DMS153 (cell line): ENCODE data around the gene FAM78B.

ENCODE experiments used
- DNase-seq: peaks from one replicate; lab custom pipeline; 2025; lab: John Stamatoyannopoulos, UW

The FAM78B gene

DNA sequence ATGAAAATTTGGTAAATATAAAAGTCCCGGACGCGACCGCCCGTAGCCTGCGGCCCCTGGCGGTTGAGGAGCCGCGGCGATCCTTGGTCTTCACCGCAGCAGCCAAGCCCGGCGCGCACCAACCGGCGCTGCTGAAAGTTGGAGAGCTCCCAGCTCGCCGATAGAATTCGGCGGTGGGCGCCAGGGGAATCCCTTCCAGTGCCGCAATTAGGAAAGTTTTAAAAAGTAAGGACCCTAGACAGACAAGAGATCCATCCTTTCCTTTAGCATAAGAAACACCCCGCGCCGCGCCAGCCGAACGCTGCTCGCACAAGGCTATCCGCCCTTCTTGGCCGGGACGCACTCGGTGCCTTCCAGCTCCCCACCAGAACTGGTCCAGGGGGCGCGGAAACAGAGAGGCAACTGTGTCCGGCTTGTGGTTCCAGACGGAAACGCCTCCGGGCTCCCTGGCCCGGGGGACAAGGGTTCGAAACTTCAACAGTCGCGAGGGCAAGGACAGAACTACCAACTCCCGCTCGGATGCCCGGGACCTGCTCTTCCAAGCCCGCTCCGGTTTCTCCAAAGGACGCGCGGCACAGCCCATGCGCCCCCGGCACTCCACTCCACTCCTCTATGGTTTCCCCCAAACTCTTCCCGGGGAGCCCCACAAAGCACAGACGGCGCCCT is 1.7 kb downstream of the FAM78B start:
- DNase-seq = no peak

DNA sequence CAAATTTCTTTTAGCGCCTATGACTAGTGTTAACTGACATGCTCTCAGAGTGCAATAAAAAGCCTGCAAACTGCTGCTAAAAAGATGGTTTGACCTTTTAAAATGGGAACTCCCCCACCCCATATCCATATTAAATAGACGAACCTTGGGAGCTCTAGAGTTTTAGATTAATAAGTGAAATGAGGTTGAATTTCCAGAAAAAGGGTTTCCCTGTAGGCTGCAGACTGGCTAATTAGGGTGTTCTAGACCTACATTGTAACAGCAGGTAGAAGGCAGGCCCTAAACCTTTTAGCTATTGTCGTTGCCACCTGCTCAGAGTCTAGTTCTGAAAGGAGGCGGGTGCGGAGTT is 2.2 kb downstream of the FAM78B start:
- DNase-seq = no peak

DNA sequence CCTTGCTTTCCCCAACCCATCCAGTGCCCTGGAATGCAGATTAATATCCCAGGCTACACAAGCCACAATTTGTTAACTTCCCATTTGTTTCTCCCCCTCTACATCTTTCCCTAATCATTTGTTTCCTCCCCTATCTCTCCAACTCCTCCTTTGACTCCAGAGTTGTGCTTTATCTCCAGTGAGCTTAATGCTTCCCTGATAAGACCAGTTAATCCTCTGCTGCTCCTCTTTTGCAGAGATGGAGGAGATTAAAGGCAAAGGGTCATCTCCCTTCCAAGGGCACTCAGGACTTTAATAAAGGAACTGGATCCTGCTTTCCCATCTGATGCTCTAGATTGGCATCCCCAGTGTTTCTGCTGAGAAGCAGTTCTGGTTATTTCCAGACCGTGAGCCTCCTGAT is 7.1 kb downstream of the FAM78B start:
- no peak for DNase-seq

DNA sequence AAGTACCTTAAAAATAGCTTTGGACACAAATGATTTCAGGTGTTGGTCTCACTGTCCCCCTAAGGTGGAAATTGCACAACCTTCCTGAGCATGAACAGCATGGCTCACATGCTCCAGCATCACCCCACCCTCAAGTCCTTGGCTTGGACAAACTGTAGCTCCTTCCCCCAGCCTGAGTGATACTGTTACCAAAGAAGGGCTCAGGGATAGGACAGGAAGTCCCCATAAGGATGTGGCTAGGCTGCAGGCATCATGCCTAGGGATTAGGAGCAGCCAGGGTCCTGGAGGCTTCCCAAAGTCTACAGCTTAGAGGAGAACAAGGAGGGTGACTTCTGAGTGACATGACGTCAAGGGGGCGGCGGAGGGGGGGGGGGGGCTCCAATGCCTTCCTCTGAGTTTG is 10.1 kb downstream of the FAM78B start:
- DNase-seq = no peak

DNA sequence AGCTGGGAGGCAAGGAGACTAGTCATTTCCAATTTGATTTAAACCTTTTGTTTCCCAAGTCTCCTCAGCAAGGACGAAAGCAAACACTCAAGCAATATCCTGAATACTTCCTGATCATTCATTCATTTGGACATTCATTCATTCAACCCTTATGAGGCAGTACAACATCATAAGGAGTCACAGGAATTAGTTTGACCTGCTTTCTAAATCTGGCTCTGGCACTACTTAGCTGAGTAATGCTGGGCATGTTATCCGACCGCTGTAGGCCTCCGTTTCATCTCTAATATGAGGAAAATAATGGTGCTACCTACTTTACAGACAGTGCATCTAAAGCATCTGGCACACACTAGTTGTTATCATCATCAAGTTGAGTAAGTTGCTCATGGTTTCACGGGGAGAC is 11.7 kb downstream of the FAM78B start:
- DNase-seq = no peak

DNA sequence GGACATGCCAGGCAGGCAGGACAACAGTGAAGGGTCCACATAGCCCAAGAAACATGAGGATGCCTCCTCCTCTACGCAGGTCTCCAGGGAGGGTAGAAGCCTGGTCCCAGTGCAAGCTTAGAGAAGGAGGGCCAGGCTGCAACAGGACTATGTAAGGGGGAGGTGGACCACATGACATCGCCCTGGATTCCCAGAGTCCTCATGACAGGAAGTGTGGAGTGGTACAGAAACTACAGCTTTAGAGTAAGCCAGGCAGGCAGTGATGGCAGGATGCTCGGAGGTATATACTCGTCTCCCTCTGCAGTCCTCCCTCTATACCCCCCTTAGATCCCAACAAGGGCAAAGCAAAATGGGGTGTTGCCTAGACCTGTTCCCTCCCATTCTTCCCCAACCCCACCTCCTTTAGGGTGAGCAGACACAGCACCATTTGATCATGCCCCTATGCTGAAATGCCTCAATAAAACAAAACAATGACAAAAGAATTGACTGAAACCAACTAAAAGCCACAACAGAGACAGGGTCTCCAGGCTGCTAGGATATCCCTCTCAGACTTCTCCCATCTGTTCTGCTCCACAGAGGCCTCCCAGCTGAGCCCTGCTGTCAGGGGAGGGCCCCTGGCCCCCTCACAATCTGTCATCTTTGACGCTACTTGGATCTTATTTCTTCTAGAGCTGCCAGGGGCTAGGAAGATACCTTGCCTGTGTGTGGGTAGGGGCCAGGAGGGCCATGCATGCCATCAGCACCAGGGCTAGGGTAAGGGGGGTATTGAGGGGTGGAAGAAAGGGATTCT is 13.1 kb downstream of the FAM78B start:
- DNase-seq = no peak

DNA sequence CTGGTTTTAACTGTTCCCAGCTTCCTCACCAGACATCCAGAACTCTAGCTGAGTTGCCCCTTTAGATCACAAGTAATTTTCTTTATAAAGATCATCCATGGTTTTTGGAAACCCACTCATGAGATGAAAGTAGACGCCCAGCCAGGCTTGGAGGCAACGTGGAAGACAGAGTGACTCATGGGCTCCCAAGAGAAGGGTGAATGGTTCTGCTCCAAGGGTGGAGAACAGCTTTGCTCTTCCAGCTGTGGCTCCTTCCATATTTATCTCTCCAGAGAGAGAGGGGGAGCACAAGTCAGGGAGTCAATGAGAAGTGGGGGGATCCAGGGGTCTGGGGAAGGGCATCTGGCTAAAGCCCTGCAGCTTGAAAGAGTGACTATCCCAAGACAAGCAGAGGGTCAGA is 13.8 kb downstream of the FAM78B start:
- DNase-seq = no peak

DNA sequence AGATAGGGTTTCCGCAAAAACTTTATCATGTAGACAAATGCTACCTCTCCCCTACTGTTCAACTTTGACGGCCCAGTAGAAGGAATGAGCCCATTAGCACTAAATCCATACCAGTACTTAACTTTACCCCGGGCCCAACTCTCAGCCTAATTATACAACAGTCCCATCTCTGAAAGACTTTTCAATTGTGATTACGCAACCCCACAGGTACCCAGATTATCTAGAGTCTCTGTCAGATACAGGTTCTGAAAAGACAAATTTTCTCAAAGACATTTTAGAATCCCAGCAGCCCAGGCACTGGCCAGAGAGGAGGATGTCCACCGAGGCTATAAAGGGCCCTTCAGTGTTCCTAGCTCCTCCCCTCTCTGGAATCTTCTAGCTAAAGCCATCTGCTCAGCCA is 15.0 kb downstream of the FAM78B start:
- DNase-seq = no peak

DNA sequence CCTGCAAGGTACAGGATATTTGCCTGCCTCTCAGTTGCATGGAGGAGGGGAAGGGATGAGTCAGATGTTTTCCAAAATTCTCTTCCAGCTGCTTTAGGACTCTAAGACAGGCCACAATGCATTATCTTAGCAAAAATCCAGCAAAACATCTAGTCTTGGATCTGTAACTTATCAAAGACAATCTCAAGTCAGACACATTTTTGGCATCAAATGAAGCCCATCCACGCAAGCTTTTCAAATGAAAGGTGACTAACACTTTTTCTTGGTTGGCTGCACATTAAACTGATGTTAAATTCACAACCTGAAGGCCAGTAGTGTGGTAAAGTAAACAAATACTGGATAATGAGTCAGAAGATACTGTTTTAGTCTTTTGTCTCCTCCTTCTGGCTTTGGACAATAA is 21.3 kb downstream of the FAM78B start:
- no peak for DNase-seq

DNA sequence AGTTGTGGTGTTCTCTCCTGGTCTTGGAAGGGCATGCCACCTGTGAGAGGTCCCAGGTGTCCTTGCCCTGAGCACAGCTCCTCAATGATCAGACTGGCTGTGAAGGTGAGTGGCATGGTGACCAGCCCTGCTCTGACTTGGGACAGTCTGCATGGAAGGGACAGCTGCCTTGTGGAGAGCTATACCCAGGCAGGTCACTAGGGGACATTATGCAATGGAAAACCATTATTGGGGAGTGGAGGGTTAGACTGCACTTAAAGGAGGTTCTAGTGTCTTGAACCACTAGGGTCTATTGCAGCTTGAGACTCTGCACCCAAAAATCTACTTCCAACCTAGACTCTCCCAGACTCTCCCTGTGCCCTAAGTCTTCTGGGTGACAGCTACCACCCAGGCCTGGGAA is 24.8 kb downstream of the FAM78B start:
- DNase-seq = no peak

DNA sequence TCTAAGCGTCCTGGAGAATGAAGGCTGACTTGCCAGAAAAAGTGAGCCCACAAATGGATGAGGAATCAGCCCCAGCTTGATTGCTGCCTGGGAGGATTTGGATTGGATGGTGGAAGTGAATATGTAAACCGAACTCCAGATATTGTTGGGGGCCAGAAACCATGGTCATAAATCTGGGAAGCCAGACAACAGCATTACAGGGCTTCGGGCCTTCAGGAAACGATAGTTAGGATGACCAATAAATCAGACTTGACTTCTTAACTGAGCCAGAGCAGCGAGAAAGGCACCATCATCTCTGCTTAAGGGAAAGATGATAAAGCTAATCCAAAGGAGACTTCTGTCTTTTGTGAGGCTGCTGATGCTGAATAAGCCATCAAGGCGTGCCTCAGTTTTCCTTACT is 26.6 kb downstream of the FAM78B start:
- no peak for DNase-seq

DNA sequence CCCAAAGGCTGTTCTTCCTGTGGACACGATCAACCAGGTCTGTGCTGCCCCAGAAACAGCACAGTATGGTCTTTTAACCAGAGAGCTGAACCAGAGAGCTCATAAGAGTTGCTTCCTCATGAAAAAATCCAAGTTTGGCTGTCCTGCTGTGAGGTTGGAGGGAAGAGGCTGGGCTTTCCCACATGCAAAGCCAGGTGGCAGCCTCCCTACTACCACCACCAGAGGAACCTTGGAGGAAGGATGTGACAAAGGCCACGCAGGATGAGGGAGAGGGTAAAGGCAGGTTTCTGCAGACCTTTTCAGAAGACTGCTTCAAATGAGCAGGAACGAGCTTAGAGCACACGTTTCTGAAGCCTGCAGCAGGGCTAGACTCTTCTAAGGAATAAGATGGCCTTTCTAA is 27.1 kb downstream of the FAM78B start:
- DNase-seq = no peak

DNA sequence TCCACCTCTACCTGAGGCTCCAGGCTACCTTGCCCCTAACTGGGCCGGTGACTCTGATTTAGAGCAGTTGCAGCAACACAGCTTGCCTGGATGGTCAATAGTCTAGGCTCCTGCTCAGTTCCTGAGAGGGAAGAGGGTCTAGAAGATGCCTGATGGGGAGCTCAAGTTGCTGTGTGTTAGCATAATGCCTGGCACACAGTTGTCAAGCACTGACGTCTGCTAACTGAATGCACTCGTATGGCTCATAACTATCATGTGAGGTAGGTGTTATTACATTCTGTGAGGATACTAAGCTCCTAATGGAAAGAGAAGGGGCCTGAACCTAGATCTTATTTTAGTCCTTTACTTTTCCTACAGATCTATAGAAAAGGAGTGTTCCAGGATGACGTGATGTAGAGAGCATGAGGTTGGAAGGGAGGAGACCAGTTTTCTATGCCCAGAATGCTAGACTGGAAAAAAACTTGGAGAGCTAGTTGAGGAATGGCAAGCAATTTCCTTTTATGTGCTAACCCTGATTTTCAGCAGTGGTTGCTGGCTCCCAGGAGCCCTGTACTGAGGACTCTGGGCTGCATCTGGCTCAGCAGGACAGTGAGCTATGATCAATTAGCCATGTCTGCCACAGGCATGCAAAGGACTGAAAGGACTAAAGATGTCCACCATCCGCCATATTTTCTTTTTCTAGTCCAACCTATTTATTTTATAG is 30.0 kb downstream of the FAM78B start:
- DNase-seq = no peak

DNA sequence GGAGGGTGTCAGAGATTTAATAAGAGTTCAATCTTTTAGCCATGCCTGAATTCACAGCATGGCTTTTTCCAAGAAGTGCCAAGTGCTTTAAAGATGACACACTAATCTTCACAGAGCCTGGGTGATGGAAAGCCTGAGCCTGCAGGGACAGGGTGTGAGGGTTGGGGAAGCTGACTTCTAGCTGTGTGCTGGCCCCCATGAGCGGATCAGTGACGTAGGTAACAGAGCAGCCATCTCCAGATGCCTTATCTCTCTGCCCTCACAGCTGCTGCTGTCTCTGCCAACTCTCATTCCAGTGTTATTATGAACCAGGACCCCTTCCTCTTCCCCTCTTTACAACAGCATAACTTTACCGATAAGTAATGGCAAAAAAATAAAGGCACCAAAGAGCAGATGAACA is 30.6 kb downstream of the FAM78B start:
- DNase-seq = no peak

DNA sequence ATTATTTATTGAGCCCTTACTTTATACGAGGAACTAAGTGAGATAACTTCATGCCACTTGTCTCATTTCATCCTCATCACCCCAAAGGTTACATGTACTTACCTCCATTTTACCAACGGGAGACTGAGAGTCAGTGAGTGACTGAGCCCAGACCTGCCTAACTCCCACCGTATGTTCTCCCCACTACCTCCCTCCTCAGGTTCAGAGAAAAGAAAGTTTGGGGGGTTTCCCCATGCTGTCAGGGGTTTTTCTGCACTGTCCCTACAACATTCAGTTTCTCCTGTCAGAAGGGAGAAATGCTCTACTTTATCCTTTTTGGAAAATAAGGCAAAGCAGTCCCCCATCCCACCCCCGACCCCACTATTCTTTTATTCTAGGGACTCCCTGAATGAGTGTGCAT is 32.9 kb downstream of the FAM78B start:
- no peak for DNase-seq

DNA sequence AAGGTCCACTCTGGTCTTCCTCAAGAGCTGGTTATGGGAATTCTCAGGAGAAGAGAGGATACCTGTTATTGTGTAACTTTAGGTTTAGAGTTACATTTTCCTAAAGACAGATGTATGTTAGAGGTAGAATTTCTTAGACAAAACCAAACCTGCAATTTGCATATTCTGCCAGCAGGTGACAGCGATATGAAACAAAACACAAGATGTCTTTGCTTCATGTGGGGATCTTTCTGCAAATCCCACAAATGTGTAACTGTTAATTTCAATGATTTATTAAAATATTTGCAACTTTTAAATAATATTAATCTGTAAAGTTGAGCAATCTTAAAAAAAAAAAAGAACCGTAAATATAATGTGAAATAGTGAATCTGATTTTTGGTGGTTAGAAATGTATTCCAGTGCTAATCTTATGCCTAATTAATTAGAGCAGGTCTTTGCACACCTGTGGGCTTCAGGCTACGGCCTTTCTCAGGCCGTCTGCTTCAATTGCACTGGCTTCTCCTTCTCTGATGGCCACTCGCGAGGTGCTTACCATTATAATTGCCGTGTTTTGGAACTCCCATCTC is 33.4 kb downstream of the FAM78B start:
- no peak for DNase-seq

DNA sequence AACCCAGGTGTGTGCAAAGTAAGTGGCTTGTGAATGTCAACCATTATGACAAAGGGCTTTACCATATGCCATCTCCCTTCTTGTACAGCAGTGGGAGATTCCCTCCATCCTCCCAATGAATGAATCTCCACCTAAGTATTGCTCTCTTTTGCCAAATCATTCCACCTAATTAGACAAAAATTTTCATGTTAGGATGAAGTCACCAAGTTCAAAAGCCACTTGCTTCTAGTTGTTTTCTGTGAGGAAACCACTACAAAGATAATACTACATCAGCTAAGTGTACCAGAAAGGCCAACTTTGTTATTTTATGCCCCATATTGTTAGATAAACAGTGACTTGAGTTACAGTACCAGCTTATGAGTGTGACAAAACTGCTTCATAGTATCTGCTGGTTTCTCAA is 34.3 kb downstream of the FAM78B start:
- DNase-seq = no peak

DNA sequence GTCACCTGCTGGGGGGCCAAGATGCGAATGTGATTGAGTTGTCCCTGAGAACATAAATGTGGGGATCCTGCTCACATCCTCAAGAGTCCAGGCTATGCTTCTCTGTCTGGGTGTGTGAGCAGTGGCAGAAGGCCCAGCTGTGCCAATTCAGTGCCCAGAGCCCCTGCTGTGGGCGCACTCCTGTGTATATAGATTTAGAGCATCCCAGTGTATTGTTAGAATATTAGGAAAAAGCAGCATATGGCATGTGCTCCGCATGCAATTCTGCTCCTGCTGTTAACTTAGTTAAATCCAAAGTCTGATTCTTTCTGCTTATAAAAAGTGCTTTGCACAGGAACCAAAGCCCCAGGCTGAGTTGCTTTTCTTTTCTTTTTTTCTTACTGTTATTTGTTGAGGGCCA is 37.8 kb downstream of the FAM78B start:
- no peak for DNase-seq

DNA sequence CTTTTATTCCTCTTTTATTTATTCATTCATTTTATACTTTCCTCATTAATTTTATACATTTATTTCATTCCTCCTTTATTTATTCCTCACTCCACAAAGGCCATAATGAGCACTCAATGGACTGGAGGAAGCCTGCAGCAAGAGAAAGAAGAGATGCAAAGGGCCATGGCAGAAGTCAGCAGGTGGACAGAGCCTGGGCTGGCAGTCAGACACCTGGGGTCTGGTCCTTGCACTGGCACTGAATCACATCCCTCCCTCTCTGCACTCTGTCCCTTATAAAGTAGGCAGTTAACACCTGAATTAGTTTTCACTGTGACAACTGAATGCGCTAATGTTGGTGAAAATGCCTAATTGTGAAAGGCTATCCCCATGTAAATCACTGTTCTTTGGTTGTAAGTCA is 38.6 kb downstream of the FAM78B start:
- DNase-seq = no peak

DNA sequence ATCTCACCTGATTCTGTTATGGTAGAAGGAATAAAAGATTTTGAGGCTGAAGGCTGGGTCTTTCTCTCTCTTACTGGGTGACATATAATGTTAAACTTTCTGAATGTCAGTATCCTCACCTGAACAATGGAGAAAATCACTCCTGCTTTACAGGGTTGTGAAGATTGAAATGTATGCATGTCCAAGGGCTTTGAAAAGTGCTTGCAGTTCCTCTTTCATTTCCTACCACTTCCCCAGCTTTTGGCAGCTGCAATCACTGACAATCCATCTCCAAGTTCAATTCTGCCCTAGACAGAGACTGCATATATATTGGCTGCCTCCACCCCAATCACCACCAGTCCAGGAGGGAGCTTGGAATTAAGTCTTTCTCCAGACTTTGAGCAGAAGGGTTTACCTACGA is 39.8 kb downstream of the FAM78B start:
- no peak for DNase-seq

DNA sequence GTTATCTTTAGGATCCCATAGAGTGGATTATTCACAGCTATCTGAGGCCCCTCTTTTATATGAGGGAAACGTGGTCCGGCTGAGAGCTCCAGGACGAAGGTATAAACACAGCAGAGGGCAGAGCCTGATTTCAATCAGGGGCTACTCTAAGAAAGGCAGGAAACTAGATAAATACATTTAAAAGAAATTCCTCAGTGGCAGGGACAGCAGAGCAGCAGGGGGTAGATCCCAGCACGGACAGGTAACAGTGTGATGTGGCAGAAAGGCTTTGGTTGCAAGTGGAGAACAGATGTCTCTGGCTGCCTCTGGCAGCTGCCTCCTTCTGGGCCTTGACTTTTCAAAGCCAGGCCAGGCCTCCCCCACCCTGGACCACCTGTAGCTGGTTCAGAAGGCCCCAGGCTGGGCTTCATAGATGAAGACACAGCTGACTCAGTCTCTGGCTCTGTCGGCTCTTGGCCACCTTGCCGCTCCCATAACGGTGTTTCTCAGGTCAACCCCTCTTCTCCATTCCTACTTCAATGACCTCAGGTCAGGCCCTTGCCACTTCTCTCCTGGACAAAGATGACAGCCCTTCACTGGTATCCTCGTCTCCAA is 43.8 kb downstream of the FAM78B start:
- DNase-seq = no peak

DNA sequence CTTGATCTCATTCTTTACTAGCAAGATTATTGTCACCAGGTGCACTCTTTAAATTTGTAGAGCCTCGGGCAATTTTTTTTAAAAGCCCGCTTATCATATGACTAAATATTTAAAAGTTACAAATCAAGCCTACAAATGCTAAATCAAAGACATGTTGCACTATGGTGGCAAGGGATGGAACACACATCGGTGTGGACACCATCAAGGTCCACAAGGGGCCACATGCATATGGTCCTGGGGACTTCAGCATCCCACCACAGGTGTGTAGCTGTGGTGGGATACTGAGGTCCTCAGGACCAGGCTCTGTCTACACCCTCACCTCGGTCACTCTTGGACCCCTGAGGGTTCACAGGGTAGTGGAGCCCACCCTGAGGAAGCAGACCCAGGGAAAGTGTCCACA is 45.8 kb downstream of the FAM78B start:
- no peak for DNase-seq

DNA sequence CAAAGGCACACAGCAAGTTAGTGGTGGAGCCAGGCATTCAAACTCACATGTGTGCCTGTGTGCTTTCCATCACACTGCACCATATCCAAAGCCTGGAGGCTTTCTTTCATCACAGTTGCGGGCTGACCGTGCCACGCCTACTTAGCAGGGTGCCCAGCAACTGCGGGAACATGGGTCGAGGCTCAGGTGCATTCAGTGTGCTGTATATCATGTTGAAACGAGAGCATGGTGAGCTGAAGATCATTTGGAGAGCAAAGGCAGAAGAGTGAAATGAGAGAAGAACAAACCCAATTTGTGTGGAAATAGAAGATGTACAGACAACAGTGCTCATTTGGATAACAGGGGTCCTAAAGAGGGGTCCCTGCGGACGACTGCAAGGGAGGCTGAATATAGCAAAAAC is 46.5 kb downstream of the FAM78B start:
- DNase-seq = no peak
